Measurements from ENCODE around the gene HTR2A.

- no peak for TF ChIP-seq CTCF (IDR thresholded peaks at IDR 0.05; ENCODE audit: poor library complexity, severe bottlenecking)
- no peak for TF ChIP-seq SMC3 (conservative IDR thresholded peaks at IDR 0.05; ENCODE audit: poor library complexity)
- no peak for TF ChIP-seq POLR2AphosphoS5 (IDR thresholded peaks at IDR 0.05)
- no peak for TF ChIP-seq RAD21 (conservative IDR thresholded peaks at IDR 0.05)
- no peak for TF ChIP-seq EZH2 (IDR thresholded peaks at IDR 0.05; ENCODE audit: borderline replicate concordance, insufficient read depth, low read length, poor library complexity, severe bottlenecking)
- TF ChIP-seq MXI1 (conservative IDR thresholded peaks at IDR 0.05; ENCODE audit: poor library complexity, severe bottlenecking): no peak
- TF ChIP-seq EP300 (conservative IDR thresholded peaks at IDR 0.05; ENCODE audit: poor library complexity, severe bottlenecking): no peak
Measured at GRCh38 chr13:46884531-46884930, 12.3 kb downstream of the HTR2A start.
